Measurements from ENCODE around the gene DLX2. TPM values are rescaled to one million over a fixed set of nuclear protein-coding genes. Genes with fewer than 3 reads are reported as not detected.
A peak's percentile ranks its signal among the peaks of the same experiment; 100 is the strongest.

DLX2 gene
- total RNA-seq, 1 donor, result under 0.01 TPM

DNA sequence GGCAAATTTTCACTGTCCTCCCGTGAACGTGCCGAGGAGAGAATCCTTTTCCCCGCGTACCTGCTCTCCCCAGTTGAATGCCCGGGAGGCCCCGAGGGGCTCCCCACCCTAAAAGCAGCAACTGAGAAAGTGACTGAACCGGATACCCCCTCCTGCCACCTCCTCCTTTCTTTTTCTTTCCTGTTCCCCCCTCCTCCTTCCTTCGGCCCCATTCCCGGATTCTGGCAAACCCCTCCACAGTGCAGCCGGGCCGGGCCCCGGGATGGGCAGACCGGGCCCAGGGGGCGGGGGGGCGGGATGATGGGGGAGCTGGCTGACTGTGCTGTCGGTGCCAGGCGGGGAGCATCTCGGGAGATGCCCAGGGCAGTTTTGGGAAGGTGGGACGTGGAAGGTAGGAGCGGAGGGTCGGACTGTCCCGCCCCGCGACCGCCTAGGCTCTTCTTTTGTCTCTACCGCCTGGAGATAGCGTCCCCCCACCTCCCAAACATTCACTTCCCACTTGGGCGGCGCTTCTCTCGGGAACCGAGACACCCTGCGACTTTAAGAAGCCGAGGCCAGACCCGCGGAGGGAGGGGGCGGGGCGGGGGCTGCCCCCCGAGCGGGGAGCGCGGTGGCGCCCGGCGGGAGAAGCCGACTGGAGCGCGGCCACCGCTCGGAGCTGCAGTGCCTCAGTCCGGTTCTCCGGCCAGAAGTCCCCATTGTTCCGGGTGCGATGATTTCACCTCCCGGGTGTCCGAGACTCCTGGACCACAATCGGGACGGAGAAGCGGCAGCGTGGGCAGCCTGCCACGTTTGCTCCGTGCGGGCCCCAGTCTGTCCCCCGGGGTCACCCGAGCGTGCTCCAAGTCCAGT is 8.2 kb downstream of the DLX2 start:
- peak in 1 of 3 donors; percentile 8 for DNase-seq (ENCODE audit: low read depth in 2 of 3, low spot score in 2 of 3)

DNA sequence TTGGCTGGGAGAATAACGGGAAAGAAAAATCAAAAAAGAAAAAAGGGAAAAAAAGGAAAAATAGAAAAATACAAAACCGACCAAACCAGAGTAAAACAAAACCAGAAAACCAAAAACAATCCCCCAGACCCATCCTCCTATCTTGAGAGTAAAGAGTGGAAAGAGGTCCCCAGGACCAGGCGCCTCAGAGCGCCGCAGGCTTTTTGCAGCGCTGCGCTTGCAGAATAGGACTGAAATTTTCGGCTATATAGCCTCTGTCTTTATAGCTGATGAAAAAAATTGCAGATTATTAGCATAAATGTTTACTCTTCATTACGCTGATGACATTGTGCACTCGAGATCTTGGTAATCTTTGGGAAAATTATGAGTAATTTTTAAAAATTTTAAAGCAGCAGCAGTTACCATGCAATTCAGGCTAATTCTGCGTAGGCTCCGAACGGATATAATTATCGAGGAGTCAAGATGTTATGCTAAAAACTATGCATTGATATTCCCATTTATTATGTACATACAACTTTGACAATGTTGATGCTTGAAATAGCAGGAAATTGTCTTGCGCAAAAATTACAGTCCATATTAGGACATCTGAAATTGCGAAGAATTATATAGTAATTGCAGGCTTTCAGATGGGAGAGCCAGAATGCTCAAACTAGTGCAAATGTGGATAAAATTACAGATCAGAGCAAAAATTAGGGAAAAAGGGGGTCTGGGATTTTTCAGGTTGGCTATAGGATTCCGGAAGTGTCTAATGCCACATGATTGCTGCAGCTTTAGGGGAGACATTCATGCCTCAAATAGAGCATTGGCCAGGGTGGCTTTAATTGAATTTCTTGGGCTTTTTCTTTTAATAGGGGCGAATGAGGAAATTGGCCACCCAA is 9.0 kb downstream of the DLX2 start:
- DNase-seq (ENCODE audit: low read depth in 2 of 3, low spot score in 2 of 3), result peak in 2 of 3 donors; percentile 30 to 31

DNA sequence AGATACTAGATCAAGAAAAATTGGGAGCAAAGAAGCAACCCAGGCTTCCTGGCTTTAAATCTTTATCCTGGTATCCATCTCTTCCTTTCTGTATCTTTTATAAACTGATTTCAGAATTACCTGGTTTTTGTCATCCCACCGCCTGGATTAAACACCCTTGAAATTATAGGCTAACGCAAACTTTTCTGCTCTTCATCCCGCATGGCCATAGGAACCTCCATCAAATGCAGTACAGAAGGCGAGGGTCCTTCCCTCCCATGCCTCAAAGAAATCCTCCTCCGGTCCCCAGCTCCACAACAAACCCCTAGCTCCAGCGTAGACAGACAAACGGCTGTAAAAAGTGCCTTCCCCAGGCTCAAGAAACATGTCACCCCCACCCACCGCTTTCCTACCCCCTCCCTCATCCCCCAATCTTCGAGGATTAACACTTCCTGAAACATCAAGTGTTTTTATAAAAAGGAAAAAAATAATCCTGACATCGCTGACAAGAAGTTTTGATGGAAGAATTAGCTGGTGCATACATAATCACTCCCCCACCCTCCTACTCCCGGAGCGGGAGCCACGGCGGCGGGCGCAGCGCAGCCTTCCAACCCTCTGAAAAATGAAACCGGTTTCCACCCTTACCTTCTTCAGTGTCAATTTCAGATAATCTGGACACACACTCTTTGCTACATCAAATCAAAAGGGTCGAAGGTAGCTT is 9.8 kb downstream of the DLX2 start:
- peak in 2 of 3 donors; percentile 17 to 26 for DNase-seq (ENCODE audit: low read depth in 2 of 3, low spot score in 2 of 3)

DNA sequence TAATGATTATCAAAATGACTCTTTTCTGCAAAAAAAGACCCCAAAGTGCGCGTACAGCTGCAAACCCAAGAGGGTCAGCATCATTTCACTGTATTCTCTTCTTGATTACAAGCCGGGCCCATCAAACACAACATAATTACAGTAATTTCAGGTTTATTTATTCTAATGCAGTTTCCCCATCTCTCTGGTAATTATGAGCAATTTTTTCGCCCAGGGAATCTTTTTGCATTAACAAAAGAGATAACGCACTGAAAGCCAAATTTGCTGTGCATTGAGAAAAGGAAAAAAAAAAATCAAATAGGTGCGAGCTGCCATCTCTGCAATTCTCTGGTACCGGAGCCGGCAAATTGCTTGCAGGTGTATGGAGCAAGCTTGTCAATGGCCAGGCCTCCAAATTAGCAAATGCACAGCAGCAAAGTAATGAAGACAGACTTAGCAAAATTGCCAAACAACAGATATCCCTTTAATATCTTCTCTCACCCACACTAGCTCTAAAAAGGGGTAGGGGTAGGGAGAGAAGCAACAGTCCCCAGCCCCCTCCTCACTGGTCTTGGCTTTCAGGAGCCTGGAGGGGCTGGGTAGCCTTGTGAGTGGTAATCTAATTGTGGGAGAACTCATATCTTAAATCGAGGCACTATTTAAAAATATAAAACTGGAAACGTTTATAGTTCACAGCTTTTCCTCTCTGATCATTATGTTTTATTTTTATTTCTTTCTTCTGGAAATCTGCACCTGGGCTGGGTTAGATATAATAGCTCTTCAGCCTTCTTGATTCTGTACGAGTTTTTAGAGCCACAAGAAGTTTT is 10.7 kb downstream of the DLX2 start:
- DNase-seq (ENCODE audit: low read depth in 2 of 3, low spot score in 2 of 3), result peak in 2 of 3 donors; percentile 26 to 39

DNA sequence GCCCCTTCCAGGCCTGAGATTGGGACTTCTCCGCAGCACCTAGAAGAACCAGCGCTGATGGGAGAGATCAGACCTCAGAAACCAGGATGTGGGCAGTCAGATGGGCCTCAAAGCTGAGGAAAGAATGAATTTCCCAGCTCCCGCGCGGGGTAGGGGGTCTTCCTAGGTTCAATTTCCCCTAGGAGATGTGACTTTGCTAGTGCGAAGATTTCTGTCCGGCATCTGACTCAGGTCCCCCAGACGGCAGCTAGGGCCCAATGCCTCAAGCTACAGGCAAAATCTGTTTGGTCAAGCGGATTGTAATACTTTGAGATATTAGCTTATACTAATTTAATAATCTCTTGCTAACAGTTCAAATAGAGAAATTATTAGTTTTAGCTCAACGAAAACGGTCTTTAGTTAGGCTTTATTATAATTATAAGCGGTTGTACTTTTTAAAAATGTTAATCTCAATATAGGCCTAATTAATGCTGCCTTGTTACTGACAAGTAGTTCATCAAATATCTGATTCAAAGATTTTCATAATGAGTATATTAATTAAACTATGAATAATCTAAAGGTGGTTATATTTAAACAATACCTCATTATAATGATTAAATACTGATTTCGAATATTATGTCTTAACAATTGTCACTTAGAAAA is 11.6 kb downstream of the DLX2 start:
- DNase-seq (ENCODE audit: low read depth in 2 of 3, low spot score in 2 of 3), result peak in 2 of 3 donors; percentile 17 to 39

DNA sequence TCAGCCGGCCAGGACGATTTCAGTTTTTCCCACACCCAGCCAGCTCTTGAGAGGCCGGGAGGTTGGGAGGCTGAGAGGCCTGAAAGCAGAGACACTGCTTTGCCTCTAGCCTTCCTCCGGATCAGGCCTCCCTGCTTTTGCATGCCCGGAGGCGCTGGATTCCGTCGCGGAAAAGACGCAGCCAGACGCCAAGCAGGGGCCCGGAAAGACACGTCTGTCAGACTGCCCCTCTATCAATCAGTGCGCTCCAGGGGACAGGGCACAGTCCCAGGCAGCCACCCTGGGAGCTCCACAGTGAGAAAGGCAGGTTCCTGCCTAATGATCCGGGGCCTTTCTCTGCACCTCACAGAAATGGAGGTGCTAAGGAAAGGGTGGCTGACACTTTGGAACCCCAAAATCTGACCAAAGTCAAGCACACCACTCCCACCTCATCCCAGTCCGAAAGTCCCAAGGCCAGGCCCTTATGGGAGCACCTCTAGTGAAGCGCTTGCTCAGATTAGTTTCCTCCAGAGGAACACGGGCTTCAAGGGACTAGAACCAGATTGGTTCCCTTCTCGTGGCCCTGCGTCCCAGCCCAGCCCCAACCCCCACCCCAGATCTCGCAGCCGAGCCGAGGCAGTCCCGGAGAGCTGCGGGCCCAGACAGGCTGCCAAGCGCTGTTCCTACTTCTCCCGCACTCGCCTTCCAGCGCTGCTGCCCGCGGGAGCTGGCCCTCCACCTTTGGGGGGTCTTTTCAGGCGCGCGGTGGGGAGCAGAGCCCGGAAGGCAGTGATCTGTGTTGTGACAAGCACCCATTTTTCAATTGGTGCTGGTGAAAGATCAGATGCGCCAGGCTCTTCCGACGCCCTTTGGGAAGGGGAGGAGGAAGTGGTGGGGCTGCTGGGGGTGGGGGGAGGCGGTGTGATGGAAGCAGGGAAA is 12.4 kb downstream of the DLX2 start:
- DNase-seq (ENCODE audit: low read depth in 2 of 3, low spot score in 2 of 3), result peak in 2 of 3 donors; percentile 16 to 22

DNA sequence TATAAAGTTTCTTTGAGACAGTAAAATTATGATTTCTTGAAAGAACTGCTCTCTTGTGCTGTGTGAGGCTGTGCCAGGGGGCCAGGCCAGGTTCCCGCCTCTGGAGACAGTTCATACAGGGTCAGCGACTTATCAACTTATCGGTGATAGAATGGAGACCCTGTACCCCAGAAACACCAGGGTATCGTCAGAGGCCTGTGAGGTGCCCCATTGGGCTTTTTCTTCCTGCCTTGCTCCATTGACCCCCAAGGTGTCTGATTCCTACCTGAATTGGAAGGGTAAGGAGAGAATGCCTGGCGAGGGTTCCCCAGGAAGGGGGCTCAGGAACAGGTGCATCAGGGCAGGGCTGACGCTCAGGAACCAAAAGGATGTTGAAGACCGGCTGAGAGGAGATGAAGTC is 13.1 kb downstream of the DLX2 start:
- DNase-seq (ENCODE audit: low read depth in 2 of 3, low spot score in 2 of 3), result peak in 1 of 3 donors; percentile 11

DNA sequence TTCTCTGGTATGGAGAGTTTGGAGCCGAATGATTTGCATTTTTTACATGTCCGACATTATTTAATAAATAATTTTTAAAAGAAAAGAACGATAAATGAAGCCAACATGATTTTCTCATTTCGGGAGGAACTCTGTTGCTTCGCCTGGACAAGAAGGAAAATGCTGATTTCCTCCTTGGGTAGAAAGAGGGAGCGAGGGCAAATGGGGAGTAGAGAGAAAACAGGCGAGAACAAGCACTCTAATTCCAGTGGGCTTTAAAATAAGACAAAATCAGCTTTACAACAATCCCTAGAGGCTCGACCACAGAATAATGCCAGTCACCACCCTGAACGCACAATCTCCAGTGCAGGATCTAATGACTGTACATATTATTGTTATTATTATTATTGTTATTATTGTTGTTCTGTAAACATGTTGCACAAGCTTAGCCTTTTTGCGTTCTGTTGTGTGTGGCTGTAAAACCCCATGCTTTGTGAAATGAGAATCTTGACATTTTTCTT is 13.6 kb downstream of the DLX2 start:
- DNase-seq (ENCODE audit: low read depth in 2 of 3, low spot score in 2 of 3), result peak in 2 of 3 donors; percentile 22 to 28

DNA sequence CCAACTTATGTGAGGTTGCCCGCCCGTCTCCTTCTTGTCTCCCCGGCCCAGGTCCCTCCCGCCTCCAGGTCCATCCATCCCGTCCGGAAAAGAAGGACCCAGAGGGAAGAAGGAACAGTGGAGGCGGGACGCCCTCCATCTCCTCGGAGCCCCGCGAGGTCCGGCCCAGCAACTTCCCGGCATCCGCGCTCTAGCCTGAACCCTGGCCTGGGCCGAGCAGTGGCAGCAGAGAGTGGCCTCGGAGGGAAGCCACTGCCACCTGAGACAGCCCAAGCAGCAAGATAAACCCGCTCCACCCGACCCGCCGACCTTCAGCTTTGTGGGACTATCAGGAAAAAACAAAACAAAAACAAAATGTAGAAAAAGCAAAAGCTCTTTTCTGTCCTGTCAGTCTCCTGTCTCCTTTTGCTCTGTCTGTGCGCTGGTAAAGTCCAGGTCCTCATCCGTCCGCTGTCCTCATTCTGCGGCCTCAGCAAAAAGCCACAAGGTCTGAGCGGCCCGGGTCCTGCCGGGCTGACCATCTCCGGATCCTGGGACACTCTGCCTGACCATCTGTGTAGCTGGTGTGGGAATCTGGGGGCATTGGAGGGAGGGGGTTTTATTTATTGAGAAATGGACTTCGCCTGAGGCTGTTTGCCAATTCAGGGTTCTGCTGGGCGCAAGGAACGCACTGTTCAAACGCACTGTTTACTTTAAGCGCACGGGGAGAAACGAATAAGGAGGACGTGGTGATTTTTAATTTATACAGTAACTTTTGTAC is 14.3 kb downstream of the DLX2 start:
- DNase-seq (ENCODE audit: low read depth in 2 of 3, low spot score in 2 of 3), result peak in 2 of 3 donors; percentile 18 to 36

DNA sequence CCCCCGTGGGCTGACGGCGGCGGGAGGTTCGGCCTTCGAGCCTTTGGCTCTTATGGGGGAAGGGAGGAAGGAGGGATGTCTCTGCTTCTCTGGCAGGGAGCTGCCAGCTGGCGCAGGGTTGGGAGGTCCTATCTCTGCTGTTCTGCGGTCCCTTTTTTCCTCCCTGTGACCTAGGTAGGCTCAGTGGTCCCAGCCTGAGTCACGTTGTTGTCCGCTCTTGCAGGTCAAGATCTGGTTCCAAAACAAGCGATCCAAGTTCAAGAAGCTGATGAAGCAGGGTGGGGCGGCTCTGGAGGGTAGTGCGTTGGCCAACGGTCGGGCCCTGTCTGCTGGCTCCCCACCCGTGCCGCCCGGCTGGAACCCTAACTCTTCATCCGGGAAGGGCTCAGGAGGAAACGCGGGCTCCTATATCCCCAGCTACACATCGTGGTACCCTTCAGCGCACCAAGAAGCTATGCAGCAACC is 14.9 kb downstream of the DLX2 start:
- peak in 1 of 3 donors; percentile 19 for DNase-seq (ENCODE audit: low read depth in 2 of 3, low spot score in 2 of 3)

DNA sequence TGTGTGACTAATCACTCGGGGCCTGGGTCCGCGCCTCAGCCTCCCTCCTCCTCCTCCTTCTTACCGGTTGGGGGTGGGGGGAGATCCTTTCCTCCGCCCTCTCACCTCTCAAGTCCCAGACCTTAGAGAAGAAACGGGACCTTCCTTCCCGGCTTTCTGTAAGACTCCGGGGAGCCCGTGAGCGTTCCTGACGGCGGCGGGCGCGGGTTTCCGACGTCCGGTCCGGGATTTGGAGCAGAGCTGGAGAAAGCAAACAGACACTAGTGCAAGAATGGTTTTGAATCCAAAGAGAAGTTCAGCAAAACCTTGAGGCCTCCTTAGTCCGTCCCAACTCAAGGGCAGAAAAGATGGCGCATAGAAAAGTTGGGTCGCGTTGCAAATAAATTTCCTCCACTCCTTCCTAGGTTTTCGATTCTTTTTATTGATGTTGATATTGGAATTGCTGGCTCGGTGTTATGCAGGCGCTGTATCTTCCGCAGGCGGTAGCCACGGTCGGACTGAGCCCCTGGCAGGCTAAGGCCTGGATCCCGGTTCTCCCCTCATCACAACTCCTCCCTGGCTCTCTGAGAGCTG is 15.4 kb downstream of the DLX2 start:
- peak in 2 of 3 donors; percentile 11 to 26 for DNase-seq (ENCODE audit: low read depth in 2 of 3, low spot score in 2 of 3)

DNA sequence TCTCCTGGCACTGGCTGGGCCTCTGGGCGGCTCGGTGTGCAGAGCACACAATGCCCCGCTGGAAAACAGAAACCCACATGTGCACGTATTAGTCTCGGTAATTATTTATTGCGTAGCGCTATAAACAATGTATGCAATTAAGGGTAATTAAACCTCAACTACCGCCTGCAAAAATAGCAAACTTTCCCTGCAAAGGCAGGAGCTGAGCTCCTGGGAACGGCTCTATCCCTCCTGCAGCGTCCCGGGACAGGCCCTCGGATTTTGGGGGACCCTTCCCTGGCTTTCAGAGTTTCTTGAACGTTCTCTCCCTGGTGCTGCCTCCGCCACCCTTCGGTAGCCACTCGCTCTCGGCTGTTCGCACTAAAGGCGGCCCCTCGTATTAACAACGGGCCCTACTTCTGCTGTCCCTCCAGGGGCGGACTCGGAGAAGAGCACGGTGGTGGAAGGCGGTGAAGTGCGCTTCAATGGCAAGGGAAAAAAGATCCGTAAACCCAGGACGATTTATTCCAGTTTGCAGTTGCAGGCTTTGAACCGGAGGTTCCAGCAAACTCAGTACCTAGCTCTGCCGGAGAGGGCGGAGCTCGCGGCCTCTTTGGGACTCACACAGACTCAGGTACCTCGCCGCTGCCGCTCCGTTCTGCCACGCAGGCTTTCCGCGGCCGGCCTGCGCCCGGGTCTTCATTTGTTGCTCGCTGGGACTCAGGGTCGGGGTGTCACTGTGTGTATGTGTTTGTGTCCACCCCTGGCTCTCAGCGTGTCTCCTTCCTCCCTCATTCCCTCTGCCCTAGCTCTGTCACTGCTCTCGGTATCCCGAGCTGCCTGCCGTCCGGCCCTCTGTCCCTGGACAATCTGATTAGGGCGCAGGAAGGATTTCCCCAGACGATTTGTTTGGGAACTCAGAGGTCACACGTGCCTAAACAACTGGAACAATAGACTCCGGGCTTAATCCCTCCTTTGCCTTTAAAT is 16.2 kb downstream of the DLX2 start:
- peak in 2 of 3 donors; percentile 65 for DNase-seq (ENCODE audit: low read depth in 2 of 3, low spot score in 2 of 3)

DNA sequence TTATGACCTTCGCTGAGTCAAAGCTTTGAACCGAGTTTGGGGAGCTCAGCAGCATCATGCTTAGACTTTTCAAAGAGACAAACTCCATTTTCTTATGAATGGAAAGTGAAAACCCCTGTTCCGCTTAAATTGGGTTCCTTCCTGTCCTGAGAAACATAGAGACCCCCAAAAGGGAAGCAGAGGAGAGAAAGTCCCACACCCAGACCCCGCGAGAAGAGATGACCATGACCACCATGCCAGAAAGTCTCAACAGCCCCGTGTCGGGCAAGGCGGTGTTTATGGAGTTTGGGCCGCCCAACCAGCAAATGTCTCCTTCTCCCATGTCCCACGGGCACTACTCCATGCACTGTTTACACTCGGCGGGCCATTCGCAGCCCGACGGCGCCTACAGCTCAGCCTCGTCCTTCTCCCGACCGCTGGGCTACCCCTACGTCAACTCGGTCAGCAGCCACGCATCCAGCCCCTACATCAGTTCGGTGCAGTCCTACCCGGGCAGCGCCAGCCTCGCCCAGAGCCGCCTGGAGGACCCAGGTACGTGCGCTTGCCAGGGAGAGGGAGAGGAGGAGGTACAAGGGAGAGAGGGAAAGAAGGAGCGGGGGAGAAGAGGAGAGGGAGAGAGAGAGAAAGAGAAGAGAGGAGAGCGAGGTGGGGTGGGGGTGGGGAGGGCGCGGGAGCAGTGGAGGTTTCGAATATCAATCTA is 17.1 kb downstream of the DLX2 start, which contains the start of gene DLX1:
Gene DLX1, plus strand, starts transcription at position 48 of the 700 bp plus-strand sequence. Its CDS starts 171 bp downstream, at position 219.
- DNase-seq (ENCODE audit: low read depth in 2 of 3, low spot score in 2 of 3), result peak in 1 of 3 donors; percentile 89

DNA sequence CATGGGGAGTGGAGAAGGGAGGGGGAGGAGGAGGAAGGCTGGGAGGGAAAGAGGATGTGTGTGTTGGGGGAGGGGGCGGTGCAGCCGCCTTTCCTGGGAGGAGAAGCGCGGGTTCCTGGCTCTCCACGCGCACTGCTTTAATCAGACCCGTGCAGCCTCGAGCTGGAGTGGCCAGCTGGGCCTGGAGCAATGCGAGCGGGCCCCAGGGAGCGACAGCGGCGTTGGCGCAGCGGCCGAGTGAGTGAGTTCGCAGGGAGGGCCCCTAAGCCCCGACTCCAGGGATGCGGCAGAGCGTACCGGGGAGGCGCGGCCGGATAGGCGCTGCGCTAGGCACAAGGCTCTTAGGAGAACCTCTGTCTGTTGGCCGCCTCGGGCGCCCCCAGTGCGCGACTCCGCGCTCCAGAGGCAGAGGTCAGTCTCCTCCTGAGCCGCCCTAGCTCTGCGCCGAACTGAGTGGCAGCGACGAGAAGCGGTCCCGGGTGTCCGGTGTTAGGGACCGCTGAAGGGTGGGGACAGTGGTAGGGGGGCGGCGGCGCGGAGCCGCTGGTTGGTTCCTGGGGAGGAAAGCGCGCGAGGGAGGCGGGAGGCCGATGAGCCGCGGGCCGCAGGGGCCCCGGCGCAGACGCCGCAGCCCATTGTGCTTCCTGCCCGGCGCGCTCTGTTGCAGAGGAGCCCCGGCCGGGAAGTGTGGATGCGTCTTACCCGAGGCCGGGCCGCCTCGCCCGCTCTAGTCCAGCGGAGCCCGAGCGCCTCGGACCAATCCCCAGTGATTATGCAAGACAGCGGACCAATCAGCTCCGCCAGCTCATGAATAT is 17.8 kb downstream of the DLX2 start:
- DNase-seq (ENCODE audit: low read depth in 2 of 3, low spot score in 2 of 3), result peak in 1 of 3 donors; percentile 84

DNA sequence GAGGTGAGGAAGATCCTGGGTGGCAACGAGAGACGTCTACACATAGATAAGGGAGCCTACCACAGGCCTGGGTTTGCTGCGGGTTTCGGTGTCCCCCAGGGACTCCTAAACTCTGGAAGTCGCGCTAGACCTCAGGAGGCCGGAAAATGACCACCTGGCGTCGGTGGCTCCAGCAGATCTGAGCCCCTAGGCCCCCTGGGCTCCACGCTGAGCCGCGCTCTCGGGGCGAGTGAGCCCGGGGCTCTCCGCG is 18.4 kb downstream of the DLX2 start:
- peak in 2 of 3 donors; percentile 23 to 30 for DNase-seq (ENCODE audit: low read depth in 2 of 3, low spot score in 2 of 3)
